Gastroesophageal sphincter (tissue), 4 donors: ENCODE measurements around the gene HMGXB3. TPM values are rescaled to one million over a fixed set of nuclear protein-coding genes. Genes with fewer than 3 reads are reported as not detected.
A peak's percentile ranks its signal among the peaks of the same experiment; 100 is the strongest.

Experiments
- ATAC-seq: fragments of 150-250 bp; one replicate; pipeline ENCODE4 v1.9.1; 2016; ENCODE audit warnings: mild to moderate bottlenecking, moderate library complexity
- H3K27ac ChIP-seq, 4 donors: fragments of 200-600 bp; sonication (generic) in 3 of 4; 1 replicate in 3 of 4; 2 replicates in 1 of 4; pipeline ENCODE4 v1.5.1; 2016 to 2019
- H3K27me3 ChIP-seq: fragments of 200-600 bp; sonication (generic); one replicate; pipeline ENCODE4 v1.5.1; 2019
- H3K36me3 ChIP-seq, 2 donors: fragments of 200-600 bp; sonication (generic); one replicate each; pipeline ENCODE4 v1.5.1; 2019; ENCODE audit warnings: control low read depth in 1 of 2
- H3K4me1 ChIP-seq, 3 donors: fragments of 200-600 bp; sonication (generic); 1 replicate in 2 of 3; 2 replicates in 1 of 3; pipeline ENCODE4 v1.5.1; 2016 to 2019; ENCODE audit warnings: control low read depth in 2 of 3
- H3K4me3 ChIP-seq, 2 donors: fragments of 200-600 bp; sonication (generic); one replicate each; pipeline ENCODE4 v1.5.1; 2019; ENCODE audit warnings: mild to moderate bottlenecking in 1 of 2, moderate library complexity in 1 of 2
- H3K9me3 ChIP-seq, 3 donors: fragments of 200-600 bp; sonication (generic); one replicate each; pipeline ENCODE4 v1.5.1; 2017 to 2019; ENCODE audit warnings: control low read depth in 2 of 3
- EP300 ChIP-seq: sonication (generic); formaldehyde crosslinking; IDR thresholded peaks from one replicate; pipeline ENCODE4 v1.6.1; 2017; ENCODE audit warnings: antibody characterized with exemption, mild to moderate bottlenecking
- POLR2A ChIP-seq, 2 donors: fragments of 450-650 bp; IDR thresholded peaks; one replicate each; pipeline ENCODE4 v1.6.1; 2017; ENCODE audit warnings: antibody characterized with exemption in 2 of 2, mild to moderate bottlenecking in 2 of 2, moderate library complexity in 1 of 2
- POLR2AphosphoS5 ChIP-seq: sonication (generic); formaldehyde crosslinking; IDR thresholded peaks from one replicate; pipeline ENCODE4 v1.6.1; 2017; ENCODE audit warnings: antibody characterized with exemption
- WGBS, 2 donors: methylation state at CpG; one replicate each; pipeline ENCODE4 v1.1.5; 2018; ENCODE audit warnings: low coverage in 1 of 2; 5-methylcytosine and 5-hydroxymethylcytosine counted together
- total RNA-seq, 4 donors: library from RNA; depleted of rRNA; stranded (reverse); fragments of >200 nt; gene quantifications; one replicate each; pipeline ENCODE4 v1.1.0, GENCODE V29; 2016
- TF ChIP-seq, protein P1 (sequence below), 4 experiments: fragments of 200-600 bp in 2 of 4; fragments of 450-650 bp in 2 of 4; sonication (generic) in 1 of 4; IDR thresholded peaks; one replicate each; pipeline ENCODE4 v1.5.1; 2017 to 2019; ENCODE audit warnings: antibody characterized with exemption in 4 of 4, mild to moderate bottlenecking in 2 of 4, moderate library complexity in 2 of 4

The HMGXB3 gene
- total RNA-seq, 4 donors from 2014 or later = 21.8 to 30.2 (median 24.2) TPM

GRCh38 chr5:149995385-149996204 lies 4.9 kb upstream of the HMGXB3 start:
- no peak for TF ChIP-seq POLR2AphosphoS5
- TF ChIP-seq POLR2A (IDR thresholded peaks at IDR 0.05) = no peak
- TF ChIP-seq EP300 = no peak
- TF ChIP-seq, protein P1, sequence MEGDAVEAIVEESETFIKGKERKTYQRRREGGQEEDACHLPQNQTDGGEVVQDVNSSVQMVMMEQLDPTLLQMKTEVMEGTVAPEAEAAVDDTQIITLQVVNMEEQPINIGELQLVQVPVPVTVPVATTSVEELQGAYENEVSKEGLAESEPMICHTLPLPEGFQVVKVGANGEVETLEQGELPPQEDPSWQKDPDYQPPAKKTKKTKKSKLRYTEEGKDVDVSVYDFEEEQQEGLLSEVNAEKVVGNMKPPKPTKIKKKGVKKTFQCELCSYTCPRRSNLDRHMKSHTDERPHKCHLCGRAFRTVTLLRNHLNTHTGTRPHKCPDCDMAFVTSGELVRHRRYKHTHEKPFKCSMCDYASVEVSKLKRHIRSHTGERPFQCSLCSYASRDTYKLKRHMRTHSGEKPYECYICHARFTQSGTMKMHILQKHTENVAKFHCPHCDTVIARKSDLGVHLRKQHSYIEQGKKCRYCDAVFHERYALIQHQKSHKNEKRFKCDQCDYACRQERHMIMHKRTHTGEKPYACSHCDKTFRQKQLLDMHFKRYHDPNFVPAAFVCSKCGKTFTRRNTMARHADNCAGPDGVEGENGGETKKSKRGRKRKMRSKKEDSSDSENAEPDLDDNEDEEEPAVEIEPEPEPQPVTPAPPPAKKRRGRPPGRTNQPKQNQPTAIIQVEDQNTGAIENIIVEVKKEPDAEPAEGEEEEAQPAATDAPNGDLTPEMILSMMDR (IDR thresholded peaks at IDR 0.05) = no peak
- H3K27ac ChIP-seq = no peak overlapping the region
- ATAC-seq = no peak
- H3K36me3 ChIP-seq = peaks cover 0 to 27% of the 10 kb centered on the region in 2 donors
- H3K9me3 ChIP-seq = no peaks in the 10 kb centered on the region
- peaks cover 4 to 11% (median 4%) of the 10 kb centered on the region in 3 donors for H3K4me1 ChIP-seq
- no peak overlapping the region for H3K4me3 ChIP-seq
- H3K27me3 ChIP-seq = no peaks in the 10 kb centered on the region
- WGBS, 2 donors = 74 to 86% methylated on average over 5 to 12 of the region's 14 CpGs

DNA sequence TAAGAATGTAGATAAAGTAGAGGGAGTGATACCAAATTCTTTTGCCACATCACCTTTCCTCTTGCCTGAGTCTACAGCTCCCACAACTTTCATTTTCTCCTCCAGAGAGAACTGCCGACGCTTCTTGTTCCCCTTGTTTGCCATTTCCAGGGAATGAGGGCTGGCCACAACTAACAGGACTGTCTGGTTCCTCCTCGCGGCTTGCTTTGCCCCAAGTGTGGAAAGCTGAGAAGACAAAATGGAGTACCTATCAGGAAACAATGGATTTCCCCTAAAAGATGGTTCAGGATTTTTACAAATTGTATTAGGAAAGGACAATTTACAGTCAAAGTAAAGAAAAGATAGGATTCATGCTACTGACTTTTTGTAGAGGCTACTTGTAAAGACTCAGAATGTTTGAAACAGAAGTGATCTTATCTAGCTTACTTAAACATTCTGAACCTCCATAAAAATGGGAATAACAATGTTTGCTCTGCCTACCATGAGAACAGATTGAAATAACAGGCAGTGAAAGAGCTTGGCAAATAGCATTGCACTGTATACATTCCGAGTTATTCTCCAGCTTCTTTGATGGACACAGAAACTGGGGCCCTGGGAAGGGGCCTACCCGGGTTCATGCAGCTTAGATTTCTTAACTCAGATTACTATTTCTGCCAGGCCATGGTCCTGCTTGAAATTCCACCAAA lies 4.2 kb upstream of the HMGXB3 start:
- no peak for ATAC-seq
- Histone ChIP-seq H3K36me3 (peaks cover 0 to 27% of the 10 kb centered on the region in 2 donors), H3K27ac (no peak overlapping the region), H3K9me3 (no peaks in the 10 kb centered on the region), H3K27me3 (no peaks in the 10 kb centered on the region), H3K4me1 (peaks cover 4 to 14% (median 4%) of the 10 kb centered on the region in 3 donors), H3K4me3 (no peak overlapping the region)
- TF ChIP-seq POLR2A (IDR thresholded peaks at IDR 0.05) (no peak), EP300 (no peak), POLR2AphosphoS5 (no peak)
- TF ChIP-seq, protein P1 (IDR thresholded peaks at IDR 0.05) = no peak
- 79 to 86% methylated on average over 6 of the region's 6 CpGs for WGBS, 2 donors

- Histone ChIP-seq H3K27ac (no peak overlapping the region), H3K4me3 (no peak overlapping the region), H3K27me3 (no peaks in the 10 kb centered on the region), H3K4me1 (peaks cover 9 to 33% (median 19%) of the 10 kb centered on the region in 3 donors), H3K36me3 (peaks cover 0 to 27% of the 10 kb centered on the region in 2 donors), H3K9me3 (no peaks in the 10 kb centered on the region)
- no peak for ATAC-seq
- 88 to 94% methylated on average over 2 to 3 of the region's 3 CpGs for WGBS, 2 donors
- no peak for TF ChIP-seq EP300
- TF ChIP-seq, protein P1 (IDR thresholded peaks at IDR 0.05) = no peak
- no peak for TF ChIP-seq POLR2A (IDR thresholded peaks at IDR 0.05)
- no peak for TF ChIP-seq POLR2AphosphoS5
These were observed 2.3 kb upstream of the HMGXB3 start for GRCh38 chr5:149998281-149998680.

GRCh38 chr5:149999359-149999758 lies 1.2 kb upstream of the HMGXB3 start:
- H3K36me3 ChIP-seq = peaks cover 0 to 17% of the 10 kb centered on the region in 2 donors
- TF ChIP-seq, protein P1 (IDR thresholded peaks at IDR 0.05) = no peak
- no peak for TF ChIP-seq EP300
- TF ChIP-seq POLR2A (IDR thresholded peaks at IDR 0.05) = no peak
- no peak for TF ChIP-seq POLR2AphosphoS5
- H3K27me3 ChIP-seq = no peaks in the 10 kb centered on the region
- peak overlapping the region in 3 of 4 donors; percentile 89 to 94 (median 93) for H3K27ac ChIP-seq
- WGBS, 2 donors = 78 to 82% methylated on average over 3 of the region's 3 CpGs
- H3K4me1 ChIP-seq = peaks cover 9 to 38% (median 19%) of the 10 kb centered on the region in 3 donors
- no peaks in the 10 kb centered on the region for H3K9me3 ChIP-seq
- H3K4me3 ChIP-seq = peak overlapping the region in 1 of 2 donors; percentile 97
- ATAC-seq = no peak
